HL-60 (cell line): ENCODE results near the gene CH25H.

Experiments
- DNase-seq, 2 experiments: peaks; one replicate each; pipeline ENCODE4 v3.0.0-alpha.2; 2010 to 2020; ENCODE audit warnings: low read depth in 1 of 2, low spot score in 1 of 2
- H3K27ac ChIP-seq: fragments of 250-450 bp; sonication (Bioruptor Pico); replicated peaks from 2 replicates; pipeline ENCODE4 v1.5.1; 2020; ENCODE audit warnings: mild to moderate bottlenecking, moderate library complexity
- H3K27me3 ChIP-seq: fragments of 250-450 bp; sonication (Bioruptor Pico); 2 replicates; pipeline ENCODE4 v1.5.1; 2021; ENCODE audit warnings: mild to moderate bottlenecking, moderate library complexity; ENCODE audit not compliant: insufficient read depth, poor library complexity, severe bottlenecking
- H3K4me3 ChIP-seq: replicated peaks from 2 replicates; pipeline ENCODE4 v1.5.1; 2011; ENCODE audit warnings: mild to moderate bottlenecking, control low read depth, low read length; ENCODE audit not compliant: insufficient read depth
- CTCF ChIP-seq: IDR thresholded peaks from one replicate; pipeline ENCODE4 v1.5.1; 2011; ENCODE audit warnings: low read length, control low read depth, inconsistent platforms; ENCODE audit not compliant: insufficient read depth
- GABPA ChIP-seq: IDR thresholded peaks from 2 replicates; pipeline ENCODE4 v1.6.1; 2012; ENCODE audit warnings: low read depth
- POLR2AphosphoS5 ChIP-seq: IDR thresholded peaks from 2 replicates; pipeline ENCODE4 v1.6.1; 2012; ENCODE audit warnings: low read depth
- REST ChIP-seq: IDR thresholded peaks from 2 replicates; pipeline ENCODE4 v1.6.1; 2012; ENCODE audit warnings: low read depth; ENCODE audit not compliant: insufficient replicate concordance
- SPI1 ChIP-seq: IDR thresholded peaks from 2 replicates; pipeline ENCODE4 v1.6.1; 2012; ENCODE audit warnings: low read depth, mild to moderate bottlenecking, borderline replicate concordance

Gene CH25H

GRCh38 chr10:89238956-89239644 is 32.0 kb upstream of the CH25H start:
- Histone ChIP-seq H3K27ac (no peak overlapping the region), H3K27me3 (no peaks in the 10 kb centered on the region), H3K4me3 (no peak overlapping the region)
- TF ChIP-seq REST (no peak), GABPA (no peak), SPI1 (no peak), CTCF (no peak), POLR2AphosphoS5 (no peak)
- DNase-seq: no peak

GRCh38 chr10:89237849-89238248 is 30.7 kb upstream of the CH25H start:
- Histone ChIP-seq H3K27ac (no peak overlapping the region), H3K4me3 (no peak overlapping the region), H3K27me3 (no peaks in the 10 kb centered on the region)
- no peak for DNase-seq
- TF ChIP-seq GABPA (no peak), REST (no peak), SPI1 (no peak), POLR2AphosphoS5 (no peak), CTCF (no peak)

- no peak overlapping the region for H3K27ac ChIP-seq
- no peak for DNase-seq
- no peak for TF ChIP-seq GABPA
- no peak for TF ChIP-seq REST
- TF ChIP-seq SPI1: no peak
- no peak for TF ChIP-seq CTCF
- TF ChIP-seq POLR2AphosphoS5: no peak
- no peak overlapping the region for H3K4me3 ChIP-seq
- H3K27me3 ChIP-seq: no peaks in the 10 kb centered on the region
Observed at GRCh38 chr10:89236226-89236797, 29.2 kb upstream of the CH25H start.
